CD8-positive, alpha-beta memory T cell (primary cell): Measurements from ENCODE around the gene HHIPL1. TPM values are rescaled to one million over a fixed set of nuclear protein-coding genes. Genes with fewer than 3 reads are reported as not detected.

ENCODE experiments used
- CTCF ChIA-PET: fragments of 350-600 bp; sonication (Branson Sonifier 250); formaldehyde crosslinking; loops from one replicate; lab custom pipeline; 2021; ENCODE audit warnings: antibody characterized with exemption; lab: Charles Lee
- POLR2A ChIA-PET: fragments of 350-600 bp; sonication (Branson Sonifier 250); formaldehyde crosslinking; loops from one replicate; lab custom pipeline; 2021; ENCODE audit warnings: antibody characterized with exemption; lab: Charles Lee
- DNase-seq, 5 donors: peaks; one replicate each; pipeline versions ENCODE4 v3.0.0 to v3.0.0-alpha.2; 2020 to 2022; ENCODE audit warnings: mixed read lengths in 1 of 5
- H3K27ac ChIP-seq: one replicate; pipeline ENCODE4 v1.7.0; 2013; ENCODE audit warnings: low read depth, mild to moderate bottlenecking, low read length, moderate library complexity
- H3K27me3 ChIP-seq: 2 replicates; pipeline ENCODE4 v1.7.0; 2013; ENCODE audit warnings: low read length, mild to moderate bottlenecking; ENCODE audit not compliant: insufficient read depth, poor library complexity, severe bottlenecking
- H3K36me3 ChIP-seq: 2 replicates; pipeline ENCODE4 v1.7.0; 2013; ENCODE audit warnings: mild to moderate bottlenecking, low read length, moderate library complexity; ENCODE audit not compliant: insufficient read depth
- H3K4me1 ChIP-seq: 2 replicates; pipeline ENCODE4 v1.7.0; 2013; ENCODE audit warnings: mild to moderate bottlenecking, low read length, moderate library complexity; ENCODE audit not compliant: insufficient read depth
- H3K4me3 ChIP-seq: 2 replicates; pipeline ENCODE4 v1.7.0; 2013; ENCODE audit warnings: mild to moderate bottlenecking, low read length
- H3K9me3 ChIP-seq: 2 replicates; pipeline ENCODE4 v1.7.0; 2013; ENCODE audit warnings: mild to moderate bottlenecking, low read length
- H3K27ac Mint-ChIP-seq, 8 donors: one replicate each; pipeline ENCODE4 v1.8.0; 2020 to 2021; ENCODE audit warnings: mixed read lengths in 8 of 8, mild to moderate bottlenecking in 6 of 8, inconsistent platforms in 3 of 8, moderate library complexity in 3 of 8
- H3K27me3 Mint-ChIP-seq, 2 donors: one replicate each; pipeline ENCODE4 v1.8.0; 2020 to 2021; ENCODE audit warnings: mixed read lengths in 2 of 2, mild to moderate bottlenecking in 1 of 2, moderate library complexity in 1 of 2
- H3K36me3 Mint-ChIP-seq, 3 donors: one replicate each; pipeline ENCODE4 v1.8.0; 2020 to 2021; ENCODE audit warnings: mixed read lengths in 3 of 3, inconsistent platforms in 1 of 3, mild to moderate bottlenecking in 1 of 3
- H3K4me1 Mint-ChIP-seq, 3 donors: one replicate each; pipeline ENCODE4 v1.8.0; 2020 to 2021; ENCODE audit warnings: mixed read lengths in 3 of 3, inconsistent platforms in 1 of 3, mild to moderate bottlenecking in 1 of 3
- H3K4me3 Mint-ChIP-seq, 7 donors: one replicate each; pipeline ENCODE4 v1.8.0; 2020 to 2021; ENCODE audit warnings: mixed read lengths in 7 of 7, mild to moderate bottlenecking in 6 of 7, moderate library complexity in 4 of 7, inconsistent platforms in 2 of 7
- H3K9me3 Mint-ChIP-seq, 5 donors: one replicate each; pipeline ENCODE4 v1.8.0; 2020 to 2022; ENCODE audit warnings: mixed read lengths in 5 of 5, mild to moderate bottlenecking in 3 of 5, moderate library complexity in 2 of 5, inconsistent platforms in 1 of 5
- polyA plus RNA-seq: library from polyadenylated mRNA; unstranded; fragments of 300-500 nt; fragmentation: Illumina TruSeq; gene quantifications from one replicate; pipeline ENCODE4 v1.2.3, GENCODE V29; 2021
- total RNA-seq, 2 experiments: library from RNA; stranded (reverse); gene quantifications; one replicate each; pipeline ENCODE4 v1.2.3, GENCODE V29; 2021

HHIPL1 gene
- total and polyA plus RNA-seq, 3 experiments from 2014 or later = 0.04 TPM; not detected in 2

DNA sequence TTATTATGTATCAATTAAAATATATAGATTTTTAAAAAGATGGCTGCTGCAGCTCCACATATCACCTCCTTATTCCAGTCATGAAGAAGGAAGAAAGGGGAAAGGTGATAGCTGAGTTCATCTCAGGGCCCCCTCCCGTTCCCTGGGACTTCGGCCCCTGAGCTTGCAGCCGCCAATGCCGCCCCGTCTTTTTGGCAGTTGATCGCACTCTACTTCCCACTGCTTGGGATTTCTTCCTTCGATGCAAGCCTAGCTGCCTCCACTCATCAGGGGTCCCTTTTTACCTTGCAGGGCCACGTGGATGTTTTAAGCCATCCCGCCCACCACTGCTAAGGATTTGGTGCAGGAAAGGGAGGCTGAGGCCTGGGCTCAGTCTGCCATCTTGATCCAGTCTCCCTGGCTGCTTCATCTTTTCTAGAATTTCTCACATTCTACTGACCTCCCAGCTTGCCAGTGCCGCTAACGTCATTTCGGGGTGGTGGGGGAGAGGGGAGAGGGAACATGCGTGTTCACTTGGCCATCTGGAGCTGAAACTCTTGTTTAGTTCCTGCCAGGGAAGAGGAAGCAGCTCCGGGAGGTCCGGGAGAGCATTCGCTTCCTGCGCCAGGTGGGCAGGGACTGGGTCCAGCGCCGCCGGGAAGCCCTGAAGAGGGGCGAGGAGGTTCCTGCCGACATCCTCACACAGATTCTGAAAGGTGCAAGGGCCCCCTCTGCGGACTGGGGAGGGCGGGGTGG, 70.5 kb downstream of the HHIPL1 start:
- peaks cover 0 to 11% (median 2%) of the 10 kb centered on the region in 5 donors for H3K9me3 Mint-ChIP-seq
- H3K27me3 Mint-ChIP-seq = peaks cover 4 to 7% of the 10 kb centered on the region in 2 donors
- no peaks in the 10 kb centered on the region for H3K27me3 ChIP-seq
- no peaks in the 10 kb centered on the region for H3K36me3 Mint-ChIP-seq
- no peaks in the 10 kb centered on the region for H3K4me1 Mint-ChIP-seq
- H3K27ac Mint-ChIP-seq = no peak overlapping the region
- peak in 1 of 5 donors; percentile 29 for DNase-seq
- H3K4me1 ChIP-seq = no peaks in the 10 kb centered on the region
- H3K9me3 ChIP-seq = no peaks in the 10 kb centered on the region
- H3K4me3 ChIP-seq = no peak overlapping the region
- CTCF ChIA-PET = no interaction called here
- H3K36me3 ChIP-seq = no peaks in the 10 kb centered on the region
- no peak overlapping the region for H3K27ac ChIP-seq
- POLR2A ChIA-PET = no interaction called here
- H3K4me3 Mint-ChIP-seq = no peak overlapping the region

DNA sequence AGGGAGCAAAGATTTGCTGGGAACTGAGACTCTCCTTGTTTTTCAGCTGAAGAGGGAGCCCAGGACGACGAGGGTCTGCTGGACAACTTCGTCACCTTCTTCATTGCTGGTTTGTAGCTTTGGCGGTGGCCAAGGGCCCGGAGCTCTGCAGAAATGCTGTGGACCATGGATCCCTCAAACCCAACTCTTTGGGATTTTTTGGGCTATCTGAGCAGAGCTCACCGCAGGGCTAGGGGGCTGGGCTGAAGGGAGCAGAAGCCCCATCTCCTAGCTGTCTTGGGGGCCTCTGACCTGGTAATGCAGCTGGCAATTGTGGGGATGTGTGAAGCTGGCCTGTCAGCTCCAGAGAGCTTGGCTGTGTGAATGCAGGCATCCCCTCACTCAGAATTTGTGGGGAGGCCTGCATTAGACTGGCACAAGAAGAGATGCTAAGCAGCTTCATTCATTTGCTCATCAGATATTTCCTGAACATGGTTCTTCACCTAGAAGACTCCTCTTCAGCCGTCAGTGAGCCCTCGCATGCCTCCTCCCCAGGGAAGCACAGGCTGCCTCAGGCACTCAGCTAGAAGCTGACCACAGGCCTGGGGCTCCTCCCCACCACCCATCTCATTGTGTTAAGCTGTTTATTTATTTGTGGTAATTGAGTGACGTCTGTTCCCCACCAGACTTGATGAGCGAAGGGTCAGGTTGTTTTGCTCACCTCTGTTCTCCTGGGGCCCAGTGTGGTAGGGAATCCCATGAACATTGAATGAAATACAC, 71.3 kb downstream of the HHIPL1 start:
- Mint-ChIP-seq H3K4me1 (no peaks in the 10 kb centered on the region), H3K4me3 (no peak overlapping the region), H3K27me3 (peaks cover 4 to 7% of the 10 kb centered on the region in 2 donors), H3K27ac (no peak overlapping the region), H3K36me3 (no peaks in the 10 kb centered on the region), H3K9me3 (peaks cover 0 to 11% (median 2%) of the 10 kb centered on the region in 5 donors)
- no peaks in the 10 kb centered on the region for H3K9me3 ChIP-seq
- H3K4me1 ChIP-seq = no peaks in the 10 kb centered on the region
- no peaks in the 10 kb centered on the region for H3K36me3 ChIP-seq
- H3K4me3 ChIP-seq = no peak overlapping the region
- no peaks in the 10 kb centered on the region for H3K27me3 ChIP-seq
- CTCF ChIA-PET = interaction anchor here (1.0 kb wide), 1 partner anchor 14 kb away, joined by 6 read pairs; no protein-coding TSS in a partner anchor
- POLR2A ChIA-PET = no interaction called here
- H3K27ac ChIP-seq = no peak overlapping the region
- peak in 1 of 5 donors; percentile 21 for DNase-seq

DNA sequence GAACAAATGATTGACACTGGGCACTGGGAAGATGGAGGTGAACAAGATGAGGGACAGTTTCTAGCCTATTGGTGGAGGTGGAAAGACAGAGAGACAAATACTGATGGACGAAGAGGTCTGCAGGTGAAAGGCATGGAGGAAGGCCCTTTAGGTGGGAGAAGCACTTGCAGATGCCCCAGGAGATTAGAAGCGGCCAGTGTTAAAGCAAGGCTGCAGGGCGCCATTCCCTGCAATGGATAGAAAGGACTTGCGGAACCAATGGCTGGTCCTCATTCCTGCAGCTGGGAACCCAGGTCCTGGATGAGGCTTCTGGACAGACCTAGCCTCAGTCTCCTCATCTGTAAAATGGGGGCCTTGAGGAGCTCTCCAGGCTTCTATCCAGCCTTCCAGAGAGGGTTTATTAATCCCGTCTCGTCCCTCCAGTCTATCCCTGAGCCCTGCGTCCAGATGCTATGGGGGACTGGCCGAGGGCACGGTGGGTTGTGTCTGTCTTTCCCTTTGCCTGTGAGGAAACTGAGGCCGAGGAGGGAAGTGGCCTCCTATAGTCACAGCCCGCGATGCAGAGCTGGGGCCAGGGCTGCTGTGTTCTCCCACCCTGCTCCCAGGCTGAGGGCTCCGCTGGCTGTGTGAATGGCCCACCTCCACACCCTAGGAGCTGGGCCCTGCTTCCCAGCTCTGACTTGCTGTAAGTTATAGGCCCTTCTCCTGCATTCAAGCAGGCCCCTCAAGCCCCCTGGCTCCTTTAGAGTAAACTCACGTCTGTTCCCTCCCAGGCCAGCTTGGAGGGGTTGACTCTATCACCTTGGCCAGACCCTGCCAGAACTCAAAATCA, 72.1 kb downstream of the HHIPL1 start:
- no peak overlapping the region for H3K27ac ChIP-seq
- Mint-ChIP-seq H3K9me3 (peaks cover 0 to 7% (median 0%) of the 10 kb centered on the region in 5 donors), H3K36me3 (no peaks in the 10 kb centered on the region), H3K4me1 (no peaks in the 10 kb centered on the region), H3K27me3 (peaks cover 4 to 7% of the 10 kb centered on the region in 2 donors), H3K27ac (no peak overlapping the region), H3K4me3 (no peak overlapping the region)
- CTCF ChIA-PET = interaction anchor here (1.0 kb wide), 1 partner anchor 13 kb away, joined by 6 read pairs; no protein-coding TSS in a partner anchor
- no peaks in the 10 kb centered on the region for H3K36me3 ChIP-seq
- H3K4me1 ChIP-seq = no peaks in the 10 kb centered on the region
- POLR2A ChIA-PET = no interaction called here
- no peaks in the 10 kb centered on the region for H3K27me3 ChIP-seq
- H3K4me3 ChIP-seq = no peak overlapping the region
- peak in 1 of 5 donors; percentile 26 for DNase-seq
- no peaks in the 10 kb centered on the region for H3K9me3 ChIP-seq

DNA sequence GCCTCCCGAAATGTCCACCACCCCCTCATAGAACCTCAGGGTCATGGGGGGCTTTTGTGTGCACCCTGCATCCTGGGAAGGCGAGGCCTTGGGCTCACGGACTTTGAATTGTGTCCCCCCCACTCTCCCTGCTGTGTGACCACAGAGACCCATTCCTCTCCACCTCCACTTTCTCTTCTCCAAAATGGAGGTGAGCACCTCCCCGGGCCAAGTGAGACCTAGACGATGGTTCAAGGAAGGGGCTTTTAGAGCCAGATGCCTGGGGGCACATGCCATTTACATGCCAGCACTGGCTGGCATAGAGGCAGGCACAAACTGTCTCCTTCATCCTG, 72.7 kb downstream of the HHIPL1 start:
- Histone ChIP-seq H3K27ac (no peak overlapping the region), H3K9me3 (no peaks in the 10 kb centered on the region), H3K27me3 (no peaks in the 10 kb centered on the region), H3K4me1 (no peaks in the 10 kb centered on the region), H3K36me3 (no peaks in the 10 kb centered on the region), H3K4me3 (no peak overlapping the region)
- no peak overlapping the region for H3K4me3 Mint-ChIP-seq
- no peak for DNase-seq
- no peaks in the 10 kb centered on the region for H3K4me1 Mint-ChIP-seq
- no peaks in the 10 kb centered on the region for H3K36me3 Mint-ChIP-seq
- CTCF ChIA-PET = no interaction called here
- peaks cover 4 to 7% of the 10 kb centered on the region in 2 donors for H3K27me3 Mint-ChIP-seq
- POLR2A ChIA-PET = no interaction called here
- peaks cover 0 to 2% (median 0%) of the 10 kb centered on the region in 5 donors for H3K9me3 Mint-ChIP-seq
- H3K27ac Mint-ChIP-seq = no peak overlapping the region

DNA sequence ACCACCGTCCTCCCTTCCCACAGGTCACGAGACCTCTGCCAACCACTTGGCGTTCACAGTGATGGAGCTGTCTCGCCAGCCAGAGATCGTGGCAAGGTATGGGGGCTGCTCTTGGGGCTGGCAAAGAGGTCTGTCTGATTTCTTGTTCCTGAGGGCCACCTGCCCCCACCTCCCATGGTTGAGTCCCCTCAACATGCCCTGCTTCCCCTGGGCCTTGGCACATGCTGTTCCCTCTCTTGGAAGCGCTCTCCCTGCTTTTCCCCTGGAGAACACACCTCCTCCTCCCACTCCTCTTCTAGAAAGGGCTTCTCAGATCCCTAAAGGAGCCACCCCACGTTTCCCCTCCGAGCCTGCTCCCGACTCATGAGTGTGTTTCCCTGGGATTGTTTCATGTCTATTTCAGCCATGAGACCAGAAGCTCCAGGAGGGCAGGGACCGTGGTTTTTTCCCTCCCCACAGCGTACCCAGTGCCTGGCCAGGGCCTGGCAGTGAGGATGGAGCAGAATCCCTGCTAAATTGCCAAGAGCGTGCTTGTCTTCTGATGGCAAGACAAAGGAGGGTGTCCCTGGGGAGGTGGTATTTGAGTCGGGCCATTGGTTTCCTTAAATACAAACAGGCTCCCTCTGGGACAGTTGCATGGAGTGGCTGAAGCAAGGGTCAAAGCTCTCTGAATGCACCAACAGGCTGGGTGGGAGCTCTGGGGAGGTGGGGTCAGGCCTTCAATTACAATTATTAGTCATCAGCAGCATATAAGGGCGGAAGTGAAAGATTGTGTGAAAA, 73.3 kb downstream of the HHIPL1 start:
- ChIA-PET POLR2A (no interaction called here), CTCF (interaction anchor here (0.5 kb wide), 1 partner anchor 34 kb away, joined by 3 read pairs; no protein-coding TSS in a partner anchor)
- H3K4me1 ChIP-seq = no peaks in the 10 kb centered on the region
- H3K36me3 ChIP-seq = no peaks in the 10 kb centered on the region
- H3K27me3 Mint-ChIP-seq = peaks cover 4 to 7% of the 10 kb centered on the region in 2 donors
- H3K9me3 Mint-ChIP-seq = no peaks in the 10 kb centered on the region
- H3K4me3 ChIP-seq = no peak overlapping the region
- no peak overlapping the region for H3K4me3 Mint-ChIP-seq
- DNase-seq = no peak
- no peaks in the 10 kb centered on the region for H3K9me3 ChIP-seq
- H3K27me3 ChIP-seq = no peaks in the 10 kb centered on the region
- no peak overlapping the region for H3K27ac Mint-ChIP-seq
- no peaks in the 10 kb centered on the region for H3K36me3 Mint-ChIP-seq
- no peaks in the 10 kb centered on the region for H3K4me1 Mint-ChIP-seq
- H3K27ac ChIP-seq = no peak overlapping the region

DNA sequence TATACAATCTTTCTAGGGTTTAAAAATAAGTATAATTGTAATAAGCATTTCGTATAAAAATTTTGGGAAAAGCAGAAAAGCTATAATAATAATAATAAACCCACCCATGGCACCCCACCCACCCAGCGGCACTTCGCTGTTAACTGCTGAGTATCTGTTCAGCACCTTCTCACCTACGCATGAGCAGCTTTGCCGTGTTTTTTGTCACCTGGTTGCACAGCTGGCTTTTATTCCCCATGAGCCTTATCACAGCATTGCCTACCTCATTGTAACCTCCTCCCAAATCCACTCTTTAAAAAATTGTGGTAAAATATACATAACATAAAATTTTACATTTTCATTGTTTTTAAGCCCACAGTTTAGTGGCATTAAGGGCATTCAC, 73.9 kb downstream of the HHIPL1 start:
- no peak for DNase-seq
- ChIA-PET CTCF (interaction anchor here (0.5 kb wide), 1 partner anchor 35 kb away, joined by 3 read pairs; no protein-coding TSS in a partner anchor), POLR2A (no interaction called here)
- Histone ChIP-seq H3K27ac (no peak overlapping the region), H3K27me3 (no peaks in the 10 kb centered on the region), H3K36me3 (no peaks in the 10 kb centered on the region), H3K4me1 (no peaks in the 10 kb centered on the region), H3K9me3 (no peaks in the 10 kb centered on the region), H3K4me3 (no peak overlapping the region)
- H3K4me3 Mint-ChIP-seq = no peak overlapping the region
- H3K9me3 Mint-ChIP-seq = no peaks in the 10 kb centered on the region
- H3K4me1 Mint-ChIP-seq = no peaks in the 10 kb centered on the region
- H3K27me3 Mint-ChIP-seq = peaks cover 4 to 7% of the 10 kb centered on the region in 2 donors
- no peaks in the 10 kb centered on the region for H3K36me3 Mint-ChIP-seq
- H3K27ac Mint-ChIP-seq = no peak overlapping the region

DNA sequence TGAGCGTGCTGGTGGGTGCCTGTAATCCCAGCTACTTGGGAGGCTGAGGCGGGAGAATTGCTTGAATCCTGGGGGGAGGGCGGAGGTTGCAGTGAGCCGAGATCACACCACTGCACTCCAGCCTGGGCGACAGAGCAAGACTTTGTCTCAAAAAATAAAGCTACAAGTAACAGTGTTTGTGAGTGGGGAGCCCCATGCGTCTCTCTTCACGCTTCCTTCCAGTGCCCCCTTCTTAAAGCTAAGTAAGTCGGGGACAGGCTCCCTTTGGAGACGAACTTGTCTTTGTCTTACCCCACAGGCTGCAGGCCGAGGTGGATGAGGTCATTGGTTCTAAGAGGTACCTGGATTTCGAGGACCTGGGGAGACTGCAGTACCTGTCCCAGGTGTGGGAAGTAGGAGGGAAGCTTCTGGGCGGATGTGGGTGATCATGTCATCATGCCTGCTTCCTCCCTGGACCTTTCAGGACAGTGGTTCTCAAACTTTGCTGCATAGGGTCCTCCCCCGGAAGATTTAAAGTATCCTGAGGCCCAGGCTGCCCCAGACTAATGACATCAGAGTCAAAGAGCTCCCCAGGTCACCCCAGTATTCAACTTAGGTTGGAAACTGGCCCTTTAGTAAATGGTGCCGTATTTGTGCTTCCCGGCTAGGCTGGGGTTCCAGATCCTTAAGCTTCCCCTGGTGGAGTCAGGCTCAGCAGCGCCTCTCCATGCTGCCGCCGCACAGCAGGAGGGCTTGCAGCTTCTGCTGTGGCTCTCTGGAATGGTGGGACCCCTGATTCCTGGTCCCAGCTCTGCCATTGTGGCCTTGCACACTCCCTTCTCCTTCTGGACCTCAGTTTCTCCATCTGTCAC, 76.2 kb downstream of the HHIPL1 start:
- Histone ChIP-seq H3K27me3 (no peaks in the 10 kb centered on the region), H3K4me1 (no peaks in the 10 kb centered on the region), H3K4me3 (no peak overlapping the region), H3K27ac (no peak overlapping the region), H3K36me3 (no peaks in the 10 kb centered on the region), H3K9me3 (no peaks in the 10 kb centered on the region)
- Mint-ChIP-seq H3K4me3 (no peak overlapping the region), H3K9me3 (no peaks in the 10 kb centered on the region), H3K27me3 (peaks cover 4 to 16% of the 10 kb centered on the region in 2 donors), H3K4me1 (no peaks in the 10 kb centered on the region), H3K27ac (peak overlapping the region in 1 of 8 donors; percentile 78), H3K36me3 (no peaks in the 10 kb centered on the region)
- CTCF ChIA-PET = no interaction called here
- DNase-seq = peak in 1 of 5 donors; percentile 11
- POLR2A ChIA-PET = no interaction called here
